ENCODE measurements around the gene CCDC34.

CCDC34 gene

DNA sequence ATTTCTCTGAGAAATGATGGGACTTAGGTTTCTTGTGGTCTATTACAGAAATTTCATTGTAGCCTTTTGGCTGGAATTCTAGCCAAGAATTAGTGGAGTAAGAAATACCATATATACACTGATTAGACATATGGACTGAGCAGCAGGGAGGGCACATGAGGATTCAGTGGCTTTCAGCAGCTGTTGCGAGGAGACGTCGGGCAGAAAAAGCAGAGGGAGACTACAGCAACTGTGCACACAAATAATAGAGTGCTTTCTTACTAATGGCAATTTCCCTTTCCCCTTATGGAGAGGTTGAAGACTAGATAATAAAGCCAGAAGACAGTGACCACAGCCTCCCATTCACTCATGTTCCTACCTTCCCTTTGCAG is 35.4 kb upstream of the CCDC34 start:
- TF ChIP-seq ZNF274 (IDR thresholded peaks at IDR 0.05; ENCODE audit: low read depth, low read length) = no peak
- H3K4me3 ChIP-seq (ENCODE audit: low read length) = no peak overlapping the region

- no peak overlapping the region for H3K4me3 ChIP-seq (ENCODE audit: low read length)
- TF ChIP-seq ZNF274 (IDR thresholded peaks at IDR 0.05; ENCODE audit: low read depth, low read length) = no peak
Measured at GRCh38 chr11:27397624-27398399, 34.8 kb upstream of the CCDC34 start.

DNA sequence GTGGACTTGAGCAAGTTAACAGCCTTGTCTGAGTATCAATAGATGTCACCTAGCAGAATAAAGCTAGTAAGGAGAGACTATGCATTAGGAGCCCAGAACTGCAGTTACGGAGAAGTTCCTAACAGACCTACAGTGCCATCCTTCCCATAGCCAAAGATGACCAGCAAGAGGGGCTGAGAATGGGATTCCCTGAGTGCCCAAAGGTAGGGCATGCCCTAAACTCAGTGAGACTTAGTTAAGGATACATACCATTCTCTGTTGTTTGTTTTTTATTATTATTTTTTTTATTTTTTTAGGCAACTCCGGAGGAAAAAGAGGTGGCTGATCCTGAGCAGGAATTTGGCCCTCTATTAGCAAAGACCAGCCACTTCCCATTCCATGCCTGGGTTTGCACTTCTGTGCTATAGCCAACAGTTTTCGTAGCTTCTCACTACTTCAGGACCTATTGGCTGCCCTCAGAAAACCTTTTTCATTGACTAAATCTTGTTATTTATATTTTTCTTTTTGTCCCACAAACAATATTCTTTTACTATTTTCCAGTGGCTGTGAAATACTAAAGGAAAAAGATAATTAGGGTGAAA is 33.3 kb upstream of the CCDC34 start:
- no peak for TF ChIP-seq ZNF274 (IDR thresholded peaks at IDR 0.05; ENCODE audit: low read depth, low read length)
- H3K4me3 ChIP-seq (ENCODE audit: low read length) = no peak overlapping the region

- TF ChIP-seq ZNF274 (IDR thresholded peaks at IDR 0.05; ENCODE audit: low read depth, low read length) = no peak
- H3K4me3 ChIP-seq (ENCODE audit: low read length) = no peak overlapping the region
Measured at GRCh38 chr11:27395556-27396258, 32.7 kb upstream of the CCDC34 start.

DNA sequence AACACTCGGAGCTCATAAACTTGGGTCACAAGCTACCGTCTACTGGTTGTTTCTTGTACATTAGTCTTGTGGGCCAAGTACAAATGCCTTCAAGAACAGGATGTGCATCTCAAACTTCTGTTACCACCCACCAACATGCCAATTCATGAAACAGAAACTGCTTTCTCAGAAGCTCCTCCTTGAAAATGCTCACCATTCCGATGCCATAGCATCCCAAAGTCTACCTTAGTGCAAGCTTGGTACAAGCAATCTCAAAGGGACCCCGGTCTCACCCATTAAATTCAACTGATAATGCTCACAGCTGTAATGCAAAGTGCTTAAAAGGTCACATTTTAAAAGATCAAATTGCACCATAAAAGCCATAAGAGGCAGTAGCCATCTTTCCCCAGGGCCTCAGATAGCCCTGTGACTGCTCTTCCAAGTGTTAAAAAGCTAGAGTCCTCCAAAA is 31.8 kb upstream of the CCDC34 start:
- H3K4me3 ChIP-seq (ENCODE audit: low read length) = no peak overlapping the region
- TF ChIP-seq ZNF274 (IDR thresholded peaks at IDR 0.05; ENCODE audit: low read depth, low read length) = no peak

DNA sequence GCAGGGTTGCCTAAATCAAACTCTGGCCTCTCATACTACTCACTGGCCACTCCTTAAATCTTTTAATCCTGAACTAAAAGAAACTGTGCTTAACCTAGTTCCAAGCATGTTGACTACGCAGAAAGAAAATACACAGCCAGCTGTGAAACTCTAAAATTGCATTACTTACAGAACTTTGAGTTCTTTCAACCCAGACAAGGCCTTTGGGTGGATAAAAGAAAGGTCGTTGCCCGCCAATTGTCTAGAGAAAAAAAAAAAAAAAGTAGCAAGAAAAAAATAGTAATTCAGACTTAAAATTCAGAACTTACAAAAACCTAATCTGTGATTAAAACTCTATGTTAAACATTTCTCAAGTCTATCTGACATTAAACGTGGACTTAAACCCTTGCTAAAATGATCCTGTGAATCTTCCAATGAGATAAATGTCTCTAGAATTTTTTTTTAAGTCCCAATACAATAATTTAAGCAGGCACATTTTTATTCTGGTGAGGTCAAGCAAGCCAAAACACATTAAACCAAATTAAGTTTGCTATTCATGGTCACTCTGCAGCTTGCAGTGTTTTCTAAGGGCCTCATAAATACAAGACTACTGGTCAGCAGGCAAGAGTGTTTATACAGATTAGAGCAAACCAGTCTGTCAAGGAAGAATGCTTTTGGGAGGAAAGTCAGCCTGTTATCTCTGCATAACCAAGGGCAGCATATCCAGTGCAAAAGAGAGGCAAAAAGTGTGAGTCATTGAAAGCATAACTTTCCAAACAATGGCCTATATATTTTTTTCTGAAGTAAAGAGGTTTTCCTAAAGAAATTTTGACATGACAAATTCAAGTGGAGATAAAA is 29.5 kb upstream of the CCDC34 start:
- H3K4me3 ChIP-seq (ENCODE audit: low read length) = no peak overlapping the region

GRCh38 chr11:27391331-27392015 is 28.5 kb upstream of the CCDC34 start:
- no peak for TF ChIP-seq ZNF274 (IDR thresholded peaks at IDR 0.05; ENCODE audit: low read depth, low read length)
- H3K4me3 ChIP-seq (ENCODE audit: low read length) = no peak overlapping the region

More for the DNA sequence above, 29.5 kb upstream of the CCDC34 start:
- no peak for TF ChIP-seq ZNF274 (IDR thresholded peaks at IDR 0.05; ENCODE audit: low read depth, low read length)

GRCh38 chr11:27390318-27391295 is 27.6 kb upstream of the CCDC34 start:
- no peak for TF ChIP-seq ZNF274 (IDR thresholded peaks at IDR 0.05; ENCODE audit: low read depth, low read length)
- H3K4me3 ChIP-seq (ENCODE audit: low read length) = no peak overlapping the region

DNA sequence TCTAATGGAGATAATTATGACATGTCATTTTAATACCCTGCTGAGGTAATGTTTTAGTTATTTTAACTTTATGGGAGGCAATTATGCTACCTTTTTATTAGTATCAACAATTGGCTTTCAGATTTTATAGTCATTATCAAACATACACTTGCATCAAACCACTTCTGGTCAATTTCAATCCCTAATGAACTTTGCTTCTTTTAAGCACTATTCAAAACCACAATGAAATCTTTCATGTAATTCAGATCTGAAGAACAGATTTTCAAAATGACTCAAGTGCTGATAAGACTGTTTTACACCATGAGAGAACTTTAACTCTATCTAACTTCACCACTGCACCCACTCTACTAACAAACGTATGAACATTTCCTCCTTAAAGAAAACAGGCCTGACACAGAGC is 25.9 kb upstream of the CCDC34 start:
- TF ChIP-seq ZNF274 (IDR thresholded peaks at IDR 0.05; ENCODE audit: low read depth, low read length) = no peak
- H3K4me3 ChIP-seq (ENCODE audit: low read length) = no peak overlapping the region

DNA sequence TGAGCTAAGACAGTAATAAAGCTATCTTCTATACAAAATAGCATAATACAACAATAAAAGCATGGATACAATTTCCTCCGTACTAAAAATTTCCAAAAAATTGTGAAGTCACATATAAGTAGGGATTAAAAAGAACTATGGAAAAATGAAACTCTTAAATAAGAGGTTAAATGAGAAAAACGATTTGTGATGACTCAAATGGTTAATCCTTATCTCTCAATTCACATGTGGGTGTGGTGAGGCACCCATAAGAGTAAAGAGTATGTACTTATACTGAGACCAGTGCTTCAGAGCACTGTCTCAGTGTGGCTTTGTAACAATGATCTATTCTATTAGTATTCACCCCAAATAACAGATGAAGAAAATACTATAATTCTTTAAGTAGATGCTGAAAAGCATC is 25.0 kb upstream of the CCDC34 start:
- TF ChIP-seq ZNF274 (IDR thresholded peaks at IDR 0.05; ENCODE audit: low read depth, low read length) = no peak
- H3K4me3 ChIP-seq (ENCODE audit: low read length) = no peak overlapping the region

DNA sequence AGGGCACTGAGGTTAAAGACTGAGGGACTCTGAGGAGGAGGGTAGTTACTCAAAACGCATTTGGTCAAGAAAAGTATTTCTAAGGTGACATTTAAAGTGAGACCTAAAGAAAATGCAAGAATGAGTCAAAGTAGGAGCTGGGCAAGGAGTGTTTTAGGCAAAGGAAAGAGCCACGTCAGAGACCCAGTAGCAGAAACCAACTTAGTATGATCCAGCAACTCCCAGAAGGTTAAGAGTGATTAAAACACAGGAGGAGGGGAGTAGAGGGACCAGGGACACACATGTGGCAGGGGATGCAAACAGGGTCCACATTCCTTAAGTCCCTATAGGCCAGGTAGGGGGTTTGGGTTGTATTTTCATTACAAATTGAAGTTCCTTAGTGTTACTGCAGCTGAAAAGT is 24.3 kb upstream of the CCDC34 start:
- no peak for TF ChIP-seq ZNF274 (IDR thresholded peaks at IDR 0.05; ENCODE audit: low read depth, low read length)
- H3K4me3 ChIP-seq (ENCODE audit: low read length) = no peak overlapping the region

DNA sequence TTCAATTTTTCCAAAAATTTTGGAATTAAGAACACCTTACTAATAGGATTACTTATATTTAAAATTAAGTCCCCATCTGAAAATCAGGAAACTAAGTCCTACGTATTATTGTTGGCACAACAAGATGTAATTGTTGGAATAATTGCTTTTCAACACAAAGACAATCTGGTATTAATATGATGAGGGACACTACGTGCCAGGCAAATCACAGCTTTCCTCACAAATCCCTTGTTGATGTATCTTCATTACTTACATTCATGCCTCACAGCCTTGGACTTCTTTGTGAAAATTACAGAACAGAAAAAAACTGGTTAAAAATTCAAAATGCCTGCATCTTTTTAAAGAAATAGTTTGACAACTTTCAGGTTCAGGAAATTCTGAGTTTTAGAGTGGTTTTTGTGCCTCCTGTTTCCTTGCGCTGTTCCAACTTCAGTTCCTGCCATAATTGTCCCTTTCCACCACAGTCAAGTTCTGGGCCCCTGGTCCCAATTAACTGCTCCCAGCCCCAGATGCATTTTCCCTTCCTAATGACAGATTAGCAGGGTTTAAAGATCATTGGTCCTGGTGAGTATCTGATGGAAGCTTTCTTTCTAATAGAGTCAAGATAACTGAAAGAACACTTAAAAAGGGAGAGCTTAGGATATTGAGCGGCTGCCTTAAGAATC is 23.3 kb upstream of the CCDC34 start:
- TF ChIP-seq ZNF274 (IDR thresholded peaks at IDR 0.05; ENCODE audit: low read depth, low read length) = no peak
- H3K4me3 ChIP-seq (ENCODE audit: low read length) = no peak overlapping the region
